SK-N-SH treated with all-trans-retinoic acid at 6 μM for 48 hours (cell line): ENCODE data around the gene UAP1.
"Not testable (repeated sequence)": the region's sequence is repeated elsewhere in the genome, so short reads cannot be mapped to it uniquely, and the experiment has no call there.

ENCODE experiments used
- ATAC-seq: fragments of 200-7000 bp; cut with Tn5 transposase; 3 replicates; pipeline ENCODE4 v1.9.1; 2020; ENCODE audit warnings: mild to moderate bottlenecking, moderate library complexity
- ARNTL ChIP-seq: fragments of 450-650 bp; formaldehyde crosslinking; IDR thresholded peaks from 2 replicates; pipeline ENCODE4 v1.5.0; 2020; ENCODE audit warnings: low read depth, mild to moderate bottlenecking, moderate library complexity, borderline replicate concordance
- BACH2 ChIP-seq: fragments of 250-450 bp; sonication (Bioruptor Pico); IDR thresholded peaks from 2 replicates; pipeline ENCODE4 v1.9.0; 2021; ENCODE audit warnings: mild to moderate bottlenecking, borderline replicate concordance
- CSDC2 ChIP-seq: fragments of 250-450 bp; sonication (Bioruptor Pico); IDR thresholded peaks from 2 replicates; pipeline ENCODE4 v1.5.0; 2020; ENCODE audit warnings: mild to moderate bottlenecking, moderate library complexity
- ISL1 ChIP-seq: fragments of 250-450 bp; sonication (Bioruptor Pico); IDR thresholded peaks from 2 replicates; pipeline ENCODE4 v2.1.2; 2022; ENCODE audit warnings: mild to moderate bottlenecking, moderate library complexity
- OSR1 ChIP-seq: fragments of 250-450 bp; sonication (Bioruptor Pico); IDR thresholded peaks from 2 replicates; pipeline ENCODE4 v1.8.0; 2022; ENCODE audit warnings: moderate library complexity, mild to moderate bottlenecking, inconsistent platforms
- PPARA ChIP-seq: fragments of 250-450 bp; sonication (Bioruptor Pico); IDR thresholded peaks from 2 replicates; pipeline ENCODE4 v1.5.0; 2020; ENCODE audit warnings: mild to moderate bottlenecking, borderline replicate concordance
- SNAI2 ChIP-seq: fragments of 250-450 bp; sonication (Bioruptor Pico); IDR thresholded peaks from 2 replicates; pipeline ENCODE4 v1.5.0; 2020; ENCODE audit warnings: mild to moderate bottlenecking, moderate library complexity
- TCF4 ChIP-seq: fragments of 250-450 bp; sonication (Bioruptor Pico); IDR thresholded peaks from 2 replicates; pipeline ENCODE4 v1.8.0; 2021; ENCODE audit warnings: mild to moderate bottlenecking, moderate library complexity, borderline replicate concordance
- ZC3H10 ChIP-seq: fragments of 250-450 bp; sonication (Bioruptor Pico); IDR thresholded peaks from 2 replicates; pipeline ENCODE4 v1.5.1; 2021; ENCODE audit warnings: mild to moderate bottlenecking, moderate library complexity
- ZFP3 ChIP-seq: fragments of 250-450 bp; sonication (Bioruptor Pico); IDR thresholded peaks from 2 replicates; pipeline ENCODE4 v1.5.0; 2020; ENCODE audit warnings: mild to moderate bottlenecking, moderate library complexity
- ZFP30 ChIP-seq: fragments of 450-650 bp; formaldehyde crosslinking; IDR thresholded peaks from 2 replicates; pipeline ENCODE4 v1.5.0; 2022; ENCODE audit warnings: mild to moderate bottlenecking, moderate library complexity
- ZNF565 ChIP-seq: fragments of 450-650 bp; formaldehyde crosslinking; conservative IDR thresholded peaks from 2 replicates; pipeline ENCODE4 v1.5.0; 2020; ENCODE audit warnings: low read depth, mild to moderate bottlenecking, moderate library complexity
- ZNF8 ChIP-seq: fragments of 450-650 bp; formaldehyde crosslinking; IDR thresholded peaks from 2 replicates; pipeline ENCODE4 v1.5.0; 2020; ENCODE audit warnings: mild to moderate bottlenecking, moderate library complexity
- TF ChIP-seq, protein P1 (sequence below): fragments of 250-450 bp; sonication (Bioruptor Pico); IDR thresholded peaks from 2 replicates; pipeline ENCODE4 v1.8.0; 2020; ENCODE audit warnings: mild to moderate bottlenecking, moderate library complexity, borderline replicate concordance
- TF ChIP-seq, protein P2 (sequence below): fragments of 250-450 bp; sonication (Bioruptor Pico); IDR thresholded peaks from 2 replicates; pipeline ENCODE4 v1.5.0; 2020; ENCODE audit warnings: mild to moderate bottlenecking, moderate library complexity
- TF ChIP-seq, protein P3 (sequence below): fragments of 250-450 bp; sonication (Bioruptor Pico); IDR thresholded peaks from 2 replicates; pipeline ENCODE4 v1.5.1; 2020; ENCODE audit warnings: low read depth, mild to moderate bottlenecking, moderate library complexity
- TF ChIP-seq, protein P4 (sequence below): fragments of 250-450 bp; sonication (Bioruptor Pico); IDR thresholded peaks from 2 replicates; pipeline ENCODE4 v1.8.0; 2021; ENCODE audit warnings: low read depth, mild to moderate bottlenecking, moderate library complexity, borderline replicate concordance

UAP1 gene

DNA sequence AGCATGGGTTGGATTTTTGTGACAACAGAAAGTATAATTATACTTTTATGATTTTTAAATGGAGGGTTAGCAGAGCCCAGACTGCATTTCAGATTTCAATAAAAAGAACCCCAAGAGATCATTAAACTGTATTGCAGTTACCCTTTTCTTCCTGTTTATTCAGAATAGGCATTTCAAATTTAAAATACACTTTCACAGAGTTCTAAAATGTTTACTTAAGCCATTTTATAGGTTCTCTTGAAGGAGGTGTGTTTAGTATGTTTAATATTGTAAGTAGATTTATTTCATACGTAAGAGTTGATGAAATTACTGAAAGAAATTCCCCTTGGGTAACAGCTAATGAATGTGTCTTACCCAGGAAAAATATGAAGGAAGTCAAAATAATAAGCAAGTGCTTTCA lies 17.4 kb downstream of the UAP1 start:
- ATAC-seq = no peak
- no peak for TF ChIP-seq CSDC2 (CRISPR knock-in tag)
- no peak for TF ChIP-seq ZC3H10
- no peak for TF ChIP-seq TCF4 (CRISPR knock-in tag)
- TF ChIP-seq ARNTL (CRISPR knock-in tag) = no peak
- TF ChIP-seq, protein P1, sequence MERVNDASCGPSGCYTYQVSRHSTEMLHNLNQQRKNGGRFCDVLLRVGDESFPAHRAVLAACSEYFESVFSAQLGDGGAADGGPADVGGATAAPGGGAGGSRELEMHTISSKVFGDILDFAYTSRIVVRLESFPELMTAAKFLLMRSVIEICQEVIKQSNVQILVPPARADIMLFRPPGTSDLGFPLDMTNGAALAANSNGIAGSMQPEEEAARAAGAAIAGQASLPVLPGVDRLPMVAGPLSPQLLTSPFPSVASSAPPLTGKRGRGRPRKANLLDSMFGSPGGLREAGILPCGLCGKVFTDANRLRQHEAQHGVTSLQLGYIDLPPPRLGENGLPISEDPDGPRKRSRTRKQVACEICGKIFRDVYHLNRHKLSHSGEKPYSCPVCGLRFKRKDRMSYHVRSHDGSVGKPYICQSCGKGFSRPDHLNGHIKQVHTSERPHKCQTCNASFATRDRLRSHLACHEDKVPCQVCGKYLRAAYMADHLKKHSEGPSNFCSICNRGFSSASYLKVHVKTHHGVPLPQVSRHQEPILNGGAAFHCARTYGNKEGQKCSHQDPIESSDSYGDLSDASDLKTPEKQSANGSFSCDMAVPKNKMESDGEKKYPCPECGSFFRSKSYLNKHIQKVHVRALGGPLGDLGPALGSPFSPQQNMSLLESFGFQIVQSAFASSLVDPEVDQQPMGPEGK (CRISPR knock-in tag) = no peak
- TF ChIP-seq, protein P2, sequence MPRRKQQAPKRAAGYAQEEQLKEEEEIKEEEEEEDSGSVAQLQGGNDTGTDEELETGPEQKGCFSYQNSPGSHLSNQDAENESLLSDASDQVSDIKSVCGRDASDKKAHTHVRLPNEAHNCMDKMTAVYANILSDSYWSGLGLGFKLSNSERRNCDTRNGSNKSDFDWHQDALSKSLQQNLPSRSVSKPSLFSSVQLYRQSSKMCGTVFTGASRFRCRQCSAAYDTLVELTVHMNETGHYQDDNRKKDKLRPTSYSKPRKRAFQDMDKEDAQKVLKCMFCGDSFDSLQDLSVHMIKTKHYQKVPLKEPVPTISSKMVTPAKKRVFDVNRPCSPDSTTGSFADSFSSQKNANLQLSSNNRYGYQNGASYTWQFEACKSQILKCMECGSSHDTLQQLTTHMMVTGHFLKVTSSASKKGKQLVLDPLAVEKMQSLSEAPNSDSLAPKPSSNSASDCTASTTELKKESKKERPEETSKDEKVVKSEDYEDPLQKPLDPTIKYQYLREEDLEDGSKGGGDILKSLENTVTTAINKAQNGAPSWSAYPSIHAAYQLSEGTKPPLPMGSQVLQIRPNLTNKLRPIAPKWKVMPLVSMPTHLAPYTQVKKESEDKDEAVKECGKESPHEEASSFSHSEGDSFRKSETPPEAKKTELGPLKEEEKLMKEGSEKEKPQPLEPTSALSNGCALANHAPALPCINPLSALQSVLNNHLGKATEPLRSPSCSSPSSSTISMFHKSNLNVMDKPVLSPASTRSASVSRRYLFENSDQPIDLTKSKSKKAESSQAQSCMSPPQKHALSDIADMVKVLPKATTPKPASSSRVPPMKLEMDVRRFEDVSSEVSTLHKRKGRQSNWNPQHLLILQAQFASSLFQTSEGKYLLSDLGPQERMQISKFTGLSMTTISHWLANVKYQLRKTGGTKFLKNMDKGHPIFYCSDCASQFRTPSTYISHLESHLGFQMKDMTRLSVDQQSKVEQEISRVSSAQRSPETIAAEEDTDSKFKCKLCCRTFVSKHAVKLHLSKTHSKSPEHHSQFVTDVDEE (CRISPR knock-in tag) = no peak
- no peak for TF ChIP-seq ISL1
- TF ChIP-seq OSR1 = no peak
- TF ChIP-seq ZNF565 (CRISPR knock-in tag) = no peak
- TF ChIP-seq, protein P3, sequence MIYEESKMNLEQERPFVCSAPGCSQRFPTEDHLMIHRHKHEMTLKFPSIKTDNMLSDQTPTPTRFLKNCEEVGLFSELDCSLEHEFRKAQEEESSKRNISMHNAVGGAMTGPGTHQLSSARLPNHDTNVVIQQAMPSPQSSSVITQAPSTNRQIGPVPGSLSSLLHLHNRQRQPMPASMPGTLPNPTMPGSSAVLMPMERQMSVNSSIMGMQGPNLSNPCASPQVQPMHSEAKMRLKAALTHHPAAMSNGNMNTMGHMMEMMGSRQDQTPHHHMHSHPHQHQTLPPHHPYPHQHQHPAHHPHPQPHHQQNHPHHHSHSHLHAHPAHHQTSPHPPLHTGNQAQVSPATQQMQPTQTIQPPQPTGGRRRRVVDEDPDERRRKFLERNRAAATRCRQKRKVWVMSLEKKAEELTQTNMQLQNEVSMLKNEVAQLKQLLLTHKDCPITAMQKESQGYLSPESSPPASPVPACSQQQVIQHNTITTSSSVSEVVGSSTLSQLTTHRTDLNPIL (CRISPR knock-in tag) = no peak
- no peak for TF ChIP-seq ZFP3 (CRISPR knock-in tag)
- TF ChIP-seq ZNF8 (CRISPR knock-in tag) = no peak
- TF ChIP-seq, protein P4, sequence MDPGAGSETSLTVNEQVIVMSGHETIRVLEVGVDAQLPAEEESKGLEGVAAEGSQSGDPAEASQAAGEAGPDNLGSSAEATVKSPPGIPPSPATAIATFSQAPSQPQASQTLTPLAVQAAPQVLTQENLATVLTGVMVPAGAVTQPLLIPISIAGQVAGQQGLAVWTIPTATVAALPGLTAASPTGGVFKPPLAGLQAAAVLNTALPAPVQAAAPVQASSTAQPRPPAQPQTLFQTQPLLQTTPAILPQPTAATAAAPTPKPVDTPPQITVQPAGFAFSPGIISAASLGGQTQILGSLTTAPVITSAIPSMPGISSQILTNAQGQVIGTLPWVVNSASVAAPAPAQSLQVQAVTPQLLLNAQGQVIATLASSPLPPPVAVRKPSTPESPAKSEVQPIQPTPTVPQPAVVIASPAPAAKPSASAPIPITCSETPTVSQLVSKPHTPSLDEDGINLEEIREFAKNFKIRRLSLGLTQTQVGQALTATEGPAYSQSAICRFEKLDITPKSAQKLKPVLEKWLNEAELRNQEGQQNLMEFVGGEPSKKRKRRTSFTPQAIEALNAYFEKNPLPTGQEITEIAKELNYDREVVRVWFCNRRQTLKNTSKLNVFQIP (CRISPR knock-in tag) = no peak
- TF ChIP-seq ZFP30 (CRISPR knock-in tag) = no peak
- TF ChIP-seq BACH2 (CRISPR knock-in tag) = no peak
- TF ChIP-seq PPARA (CRISPR knock-in tag) = no peak
- TF ChIP-seq SNAI2 (CRISPR knock-in tag) = no peak

DNA sequence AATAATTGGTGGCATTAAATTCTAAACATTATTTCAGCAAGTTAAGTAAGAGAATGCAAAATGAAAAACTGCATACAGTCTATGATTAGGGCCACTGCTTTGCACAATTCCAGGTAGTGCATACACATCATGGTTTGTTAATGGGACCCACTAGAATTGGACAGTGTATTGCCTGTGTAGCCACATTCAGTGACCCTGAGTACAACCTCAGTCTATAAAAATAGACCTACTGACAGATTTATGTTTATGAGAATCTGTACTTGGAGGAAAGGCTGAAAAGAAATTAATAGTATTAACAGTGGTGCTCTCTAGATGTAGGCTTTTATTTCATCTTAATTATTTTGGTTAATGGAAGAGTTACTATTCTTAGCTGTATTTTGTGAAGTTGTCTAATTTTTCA lies 18.8 kb downstream of the UAP1 start:
- no peak for ATAC-seq
- no peak for TF ChIP-seq TCF4 (CRISPR knock-in tag)
- no peak for TF ChIP-seq ZNF8 (CRISPR knock-in tag)
- no peak for TF ChIP-seq BACH2 (CRISPR knock-in tag)
- no peak for TF ChIP-seq ISL1
- TF ChIP-seq, protein P2 (CRISPR knock-in tag) = no peak
- TF ChIP-seq, all 23 proteins: peak for 0

DNA sequence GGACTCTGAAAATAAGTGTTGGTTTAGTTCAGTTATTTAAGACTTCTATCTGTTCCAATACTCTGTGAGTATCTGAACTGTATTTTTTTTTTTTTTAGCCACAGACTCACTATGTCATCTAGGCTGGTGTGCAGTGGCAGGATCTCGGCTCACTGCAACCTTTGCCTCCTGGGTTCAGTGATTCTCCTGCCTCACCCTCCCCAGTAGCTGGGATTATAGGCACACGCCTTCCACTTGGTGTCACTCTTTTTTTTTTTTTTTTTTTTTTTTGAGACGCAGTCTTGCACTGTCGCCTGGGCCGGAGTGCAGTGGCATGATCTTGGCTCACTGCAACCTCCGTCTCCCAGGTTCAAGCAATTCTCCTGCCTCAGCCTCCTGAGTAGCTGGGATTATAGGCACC lies 21.4 kb downstream of the UAP1 start:
- not testable (repeated sequence) for ATAC-seq

DNA sequence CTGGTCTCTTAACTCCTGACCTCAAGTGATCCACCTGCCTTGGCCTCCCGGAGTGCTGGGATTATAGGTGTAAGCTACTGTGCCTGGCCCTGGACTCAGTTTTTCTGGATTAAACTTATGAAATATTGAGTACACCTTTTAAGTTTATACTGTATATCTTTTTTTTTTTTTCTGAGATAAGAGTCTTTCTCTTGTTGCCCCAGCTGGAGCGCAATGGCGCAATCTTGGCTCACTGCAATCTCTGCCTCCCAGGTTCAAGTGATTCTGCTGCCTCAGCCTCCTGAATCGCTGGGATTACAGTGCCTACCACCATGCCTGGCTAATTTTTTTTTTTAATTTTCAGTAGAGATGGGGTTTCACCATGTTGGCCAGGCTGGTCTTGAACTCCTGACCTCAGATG lies 23.6 kb downstream of the UAP1 start:
- ATAC-seq = not testable (repeated sequence)
